Measurements from ENCODE around the gene LASP1.

Gene LASP1

GRCh38 chr17:38857271-38857670 lies 12.6 kb upstream of the LASP1 start:
- DNase-seq (ENCODE audit: low read depth): no peak
- TF ChIP-seq POLR2A (IDR thresholded peaks at IDR 0.05; ENCODE audit: extremely low read depth, insufficient read length): no peak
- no peak overlapping the region for H3K4me3 ChIP-seq (ENCODE audit: low read depth, low read length)

GRCh38 chr17:38861399-38861843 lies 8.4 kb upstream of the LASP1 start:
- H3K4me3 ChIP-seq (ENCODE audit: low read depth, low read length): no peak overlapping the region
- peak; percentile 83 for DNase-seq (ENCODE audit: low read depth)
- no peak for TF ChIP-seq POLR2A (IDR thresholded peaks at IDR 0.05; ENCODE audit: extremely low read depth, insufficient read length)
- TF ChIP-seq MAX (IDR thresholded peaks at IDR 0.05; ENCODE audit: low read depth, low read length): no peak
- no peak for TF ChIP-seq MYC (IDR thresholded peaks at IDR 0.05; ENCODE audit: low read depth, low read length)
- no peak for TF ChIP-seq CTCF (IDR thresholded peaks at IDR 0.05; ENCODE audit: low read depth, low read length)

- DNase-seq (ENCODE audit: low read depth): no peak
- TF ChIP-seq MAX (IDR thresholded peaks at IDR 0.05; ENCODE audit: low read depth, low read length) (no peak), CTCF (IDR thresholded peaks at IDR 0.05; ENCODE audit: low read depth, low read length) (no peak), MYC (IDR thresholded peaks at IDR 0.05; ENCODE audit: low read depth, low read length) (no peak), POLR2A (IDR thresholded peaks at IDR 0.05; ENCODE audit: extremely low read depth, insufficient read length) (no peak)
- no peak overlapping the region for H3K4me3 ChIP-seq (ENCODE audit: low read depth, low read length)
Measured at GRCh38 chr17:38864636-38865398, 5.0 kb upstream of the LASP1 start.

GRCh38 chr17:38867179-38867967 lies 2.5 kb upstream of the LASP1 start:
- no peak for TF ChIP-seq POLR2A (IDR thresholded peaks at IDR 0.05; ENCODE audit: extremely low read depth, insufficient read length)
- TF ChIP-seq MYC (IDR thresholded peaks at IDR 0.05; ENCODE audit: low read depth, low read length): 0 out of 2 replicates have a peak, but pooled peaks have one; percentile 14
- TF ChIP-seq CTCF (IDR thresholded peaks at IDR 0.05; ENCODE audit: low read depth, low read length): peak; percentile 3
- TF ChIP-seq MAX (IDR thresholded peaks at IDR 0.05; ENCODE audit: low read depth, low read length): no peak
- DNase-seq (ENCODE audit: low read depth): peak; percentile 78
- peak overlapping the region; percentile 72 for H3K4me3 ChIP-seq (ENCODE audit: low read depth, low read length)

GRCh38 chr17:38867968-38868816 lies 1.7 kb upstream of the LASP1 start:
- DNase-seq (ENCODE audit: low read depth): peak; percentile 53
- peak overlapping the region; percentile 72 for H3K4me3 ChIP-seq (ENCODE audit: low read depth, low read length)
- TF ChIP-seq POLR2A (IDR thresholded peaks at IDR 0.05; ENCODE audit: extremely low read depth, insufficient read length): no peak

GRCh38 chr17:38868817-38869525 lies 887 bp upstream of the LASP1 start:
- TF ChIP-seq POLR2A (IDR thresholded peaks at IDR 0.05; ENCODE audit: extremely low read depth, insufficient read length) (peak; percentile 3), MYC (IDR thresholded peaks at IDR 0.05; ENCODE audit: low read depth, low read length) (peak; percentile 53), CTCF (IDR thresholded peaks at IDR 0.05; ENCODE audit: low read depth, low read length) (peak; percentile 42), MAX (IDR thresholded peaks at IDR 0.05; ENCODE audit: low read depth, low read length) (no peak)
- peak overlapping the region; percentile 72 for H3K4me3 ChIP-seq (ENCODE audit: low read depth, low read length)
- peak; percentile 92 for DNase-seq (ENCODE audit: low read depth)
